Measurements from ENCODE around the gene NLK. TPM values are rescaled to one million over a fixed set of nuclear protein-coding genes. Genes with fewer than 3 reads are reported as not detected.
"Not testable (repeated sequence)": the region's sequence is repeated elsewhere in the genome, so short reads cannot be mapped to it uniquely, and the experiment has no call there.

The NLK gene
- total RNA-seq, 4 donors from 2014 or later: 6.2 to 40.5 (median 29.9) TPM

- Histone ChIP-seq H3K9me3 (no peaks in the 10 kb centered on the region), H3K27me3 (no peaks in the 10 kb centered on the region), H3K4me1 (no peaks in the 10 kb centered on the region), H3K36me3 (no peaks in the 10 kb centered on the region), H3K4me3 (no peak overlapping the region), H3K27ac (no peak overlapping the region)
- intact Hi-C loops (cut with DNase I; ENCODE audit: low total_unique reads) (no loop called here), in situ Hi-C loops (cut with MboI; ENCODE audit: low pct_ligation_motif_present in 1 of 4, low pct_unique_long_range_greater_than_20kb in 1 of 4, low sequenced_read_pairs in 3 of 4) (no loop called here)
- no peak for TF ChIP-seq EP300 (IDR thresholded peaks at IDR 0.05; ENCODE audit: low read depth)
- TF ChIP-seq POLR2A (IDR thresholded peaks at IDR 0.05): no peak
- no peak for TF ChIP-seq POLR2AphosphoS5 (IDR thresholded peaks at IDR 0.05)
- TF ChIP-seq CTCF (IDR thresholded peaks at IDR 0.05): no peak
- no peak for DNase-seq
- WGBS, 2 donors (ENCODE audit: low coverage in 1 of 2): 64 to 67% methylated on average over 2 to 3 of the region's 3 CpGs
Observed at GRCh38 chr17:28001149-28001548, 41.3 kb upstream of the NLK start.

DNA sequence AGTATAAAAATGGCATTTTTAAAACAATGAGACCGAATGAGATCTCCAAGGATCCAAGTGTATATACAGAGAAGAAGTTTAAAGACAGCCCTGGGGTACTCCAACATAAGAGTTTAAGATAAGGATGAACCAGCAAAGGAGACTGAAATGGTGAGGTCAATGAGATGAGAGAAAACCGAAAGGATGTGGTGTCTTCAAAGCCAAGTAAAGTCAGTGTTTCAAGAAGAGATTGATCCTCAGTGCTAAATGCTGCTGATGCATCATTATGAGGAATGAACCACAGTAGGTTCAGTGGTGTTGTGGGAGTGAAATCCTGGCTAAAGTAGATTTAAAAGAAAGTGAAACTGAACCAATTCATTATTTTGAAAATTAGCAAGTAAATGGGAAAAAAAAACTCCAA, 38.1 kb upstream of the NLK start:
- Histone ChIP-seq H3K36me3 (no peaks in the 10 kb centered on the region), H3K4me1 (no peaks in the 10 kb centered on the region), H3K27ac (no peak overlapping the region), H3K9me3 (no peaks in the 10 kb centered on the region), H3K27me3 (no peaks in the 10 kb centered on the region), H3K4me3 (no peak overlapping the region)
- DNase-seq: no peak
- 78 to 91% methylated on average over 1 to 2 of the region's 2 CpGs for WGBS, 2 donors (ENCODE audit: low coverage in 1 of 2)
- intact Hi-C loops (cut with DNase I; ENCODE audit: low total_unique reads) (no loop called here), in situ Hi-C loops (cut with MboI; ENCODE audit: low pct_ligation_motif_present in 1 of 4, low pct_unique_long_range_greater_than_20kb in 1 of 4, low sequenced_read_pairs in 3 of 4) (no loop called here)
- TF ChIP-seq EP300 (IDR thresholded peaks at IDR 0.05; ENCODE audit: low read depth) (no peak), POLR2A (IDR thresholded peaks at IDR 0.05) (no peak), CTCF (IDR thresholded peaks at IDR 0.05) (no peak), POLR2AphosphoS5 (IDR thresholded peaks at IDR 0.05) (no peak)

DNA sequence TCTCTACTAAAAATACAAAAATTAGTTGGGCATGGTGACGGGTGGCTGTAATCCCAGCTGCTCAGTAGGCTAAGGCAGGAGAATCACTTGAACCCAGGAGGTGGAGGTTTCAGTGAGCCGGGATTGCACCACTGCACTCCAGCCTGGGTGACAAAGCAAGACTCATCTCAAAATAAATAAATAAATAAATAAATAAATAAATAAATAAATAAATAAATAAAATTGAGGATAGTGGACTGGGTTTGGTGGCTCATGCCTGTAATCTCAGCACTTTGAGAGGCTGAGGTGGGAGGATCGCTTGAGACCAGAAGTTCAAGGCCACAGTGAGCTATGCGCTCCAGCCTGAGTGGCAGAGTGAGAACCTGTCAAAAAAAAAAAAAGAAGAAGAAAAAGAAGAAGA, 34.6 kb upstream of the NLK start:
- in situ Hi-C loops (cut with MboI; ENCODE audit: low pct_ligation_motif_present in 1 of 4, low pct_unique_long_range_greater_than_20kb in 1 of 4, low sequenced_read_pairs in 3 of 4); H3K27me3 ChIP-seq; intact Hi-C loops (cut with DNase I; ENCODE audit: low total_unique reads); H3K27ac ChIP-seq; DNase-seq; H3K9me3 ChIP-seq; H3K36me3 ChIP-seq; H3K4me3 ChIP-seq; H3K4me1 ChIP-seq: not testable (repeated sequence)
- WGBS, 2 donors (ENCODE audit: low coverage in 1 of 2): 88 to 90% methylated on average over 3 to 4 of the region's 4 CpGs

DNA sequence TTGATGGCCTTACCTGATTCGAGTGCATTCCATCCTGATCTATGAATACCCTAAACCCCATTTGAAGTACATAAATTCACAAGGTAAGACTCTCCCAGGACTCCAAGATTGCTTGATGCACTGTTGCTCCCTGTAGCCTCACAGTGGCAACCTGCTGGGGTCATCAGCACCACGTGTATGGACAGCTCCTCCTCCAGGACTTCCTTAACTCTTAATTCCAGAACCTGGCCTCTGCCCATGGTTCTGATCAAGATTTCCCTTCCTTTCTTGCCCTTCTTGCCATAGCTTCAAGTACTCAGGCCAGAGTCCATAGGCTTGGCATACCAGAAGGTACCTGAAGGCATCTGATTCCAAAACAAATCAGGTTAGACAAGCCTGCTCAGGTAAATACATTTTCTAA, 34.0 kb upstream of the NLK start:
- no peaks in the 10 kb centered on the region for H3K36me3 ChIP-seq
- intact Hi-C loops (cut with DNase I; ENCODE audit: low total_unique reads): no loop called here
- no peak overlapping the region for H3K4me3 ChIP-seq
- H3K4me1 ChIP-seq: no peaks in the 10 kb centered on the region
- no peak overlapping the region for H3K27ac ChIP-seq
- DNase-seq: peak; percentile 38
- no peaks in the 10 kb centered on the region for H3K9me3 ChIP-seq
- no peaks in the 10 kb centered on the region for H3K27me3 ChIP-seq
- TF ChIP-seq CTCF (IDR thresholded peaks at IDR 0.05) (no peak), POLR2AphosphoS5 (IDR thresholded peaks at IDR 0.05) (no peak), POLR2A (IDR thresholded peaks at IDR 0.05) (no peak)
- 9% methylated on average over 2 of the region's 2 CpGs; no CpG with 5 or more reads in 1 of the 2 donors for WGBS, 2 donors (ENCODE audit: low coverage in 1 of 2)
- in situ Hi-C loops (cut with MboI; ENCODE audit: low pct_ligation_motif_present in 1 of 4, low pct_unique_long_range_greater_than_20kb in 1 of 4, low sequenced_read_pairs in 3 of 4): no loop called here

DNA sequence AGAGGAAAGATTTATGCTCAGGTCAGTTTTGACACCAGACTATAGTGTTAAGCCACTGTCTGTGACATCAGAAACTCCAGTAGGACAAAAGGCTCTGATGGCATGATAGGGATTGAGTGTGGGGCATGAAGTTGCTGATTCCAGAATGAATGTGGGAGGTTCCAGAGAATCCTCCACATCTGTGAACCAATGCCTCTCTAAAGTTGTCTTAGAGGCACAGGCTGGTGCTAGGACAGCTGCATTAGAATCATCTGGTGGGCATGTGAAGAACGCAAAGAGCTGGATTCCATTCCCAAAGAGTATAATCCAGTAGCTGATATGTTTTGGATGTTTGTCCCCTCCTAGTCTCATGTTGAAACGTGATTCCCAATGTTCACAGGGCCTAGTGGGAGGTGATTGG, 32.1 kb upstream of the NLK start:
- intact Hi-C loops (cut with DNase I; ENCODE audit: low total_unique reads): no loop called here
- H3K27me3 ChIP-seq: no peaks in the 10 kb centered on the region
- WGBS, 2 donors (ENCODE audit: low coverage in 1 of 2): 51% methylated on average over 2 of the region's 2 CpGs; no CpG with 5 or more reads in 1 of the 2 donors

More for the DNA sequence above, 32.1 kb upstream of the NLK start:
- DNase-seq: no peak
- Histone ChIP-seq H3K27ac (no peak overlapping the region), H3K9me3 (no peaks in the 10 kb centered on the region), H3K4me3 (no peak overlapping the region), H3K4me1 (no peaks in the 10 kb centered on the region), H3K36me3 (no peaks in the 10 kb centered on the region)
- TF ChIP-seq POLR2A (IDR thresholded peaks at IDR 0.05): no peak
- no peak for TF ChIP-seq POLR2AphosphoS5 (IDR thresholded peaks at IDR 0.05)
- TF ChIP-seq CTCF (IDR thresholded peaks at IDR 0.05): no peak
- no peak for TF ChIP-seq EP300 (IDR thresholded peaks at IDR 0.05; ENCODE audit: low read depth)
- in situ Hi-C loops (cut with MboI; ENCODE audit: low pct_ligation_motif_present in 1 of 4, low pct_unique_long_range_greater_than_20kb in 1 of 4, low sequenced_read_pairs in 3 of 4): no loop called here

All from transverse colon (tissue), 4 donors.